SU-DHL-6 (cell line): Measurements from ENCODE around the gene CCDC185.

Experiments
- H2AFZ ChIP-seq: fragments of 200-600 bp; sonication (generic); 2 replicates; pipeline ENCODE4 v1.6.1; 2014; ENCODE audit warnings: low read depth, mild to moderate bottlenecking, moderate library complexity, mixed read lengths, antibody characterized with exemption, low read length; ENCODE audit not compliant: severe bottlenecking
- H3F3A ChIP-seq: fragments of 200-600 bp; shearing (Covaris generic); 2 replicates; pipeline ENCODE4 v1.6.0; 2016; ENCODE audit warnings: antibody characterized with exemption, mild to moderate bottlenecking; ENCODE audit not compliant: insufficient read depth
- H3K27ac ChIP-seq: fragments of 200-600 bp; sonication (generic); 2 replicates; pipeline ENCODE4 v1.5.1; 2016; ENCODE audit warnings: low read depth, mild to moderate bottlenecking, low read length, moderate library complexity, mixed read lengths
- H3K27me3 ChIP-seq: fragments of 200-600 bp; sonication (generic), shearing (Covaris generic); 2 replicates; pipeline ENCODE4 v1.6.0; 2014; ENCODE audit warnings: mild to moderate bottlenecking, low read length
- H3K36me3 ChIP-seq: fragments of 200-600 bp; sonication (generic); 2 replicates; pipeline ENCODE4 v1.6.1; 2014; ENCODE audit warnings: mild to moderate bottlenecking, low read length, mixed read lengths
- H3K4me2 ChIP-seq: fragments of 300-600, 200-600 bp; shearing (Covaris generic), sonication (generic); 2 replicates; pipeline ENCODE4 v1.6.0; 2014; ENCODE audit warnings: low read length, low read depth, mild to moderate bottlenecking; ENCODE audit not compliant: poor library complexity, severe bottlenecking
- H3K4me3 ChIP-seq: fragments of 200-600 bp; sonication (generic); 2 replicates; pipeline ENCODE4 v1.5.1; 2014; ENCODE audit warnings: antibody characterized with exemption, low read length, mild to moderate bottlenecking, mixed read lengths; ENCODE audit not compliant: insufficient read depth, poor library complexity, severe bottlenecking
- H3K79me2 ChIP-seq: fragments of 200-600 bp; sonication (generic); 2 replicates; pipeline ENCODE4 v1.6.1; 2014; ENCODE audit warnings: mild to moderate bottlenecking, low read length, moderate library complexity; ENCODE audit not compliant: insufficient read depth
- H3K9ac ChIP-seq: fragments of 200-600 bp; sonication (generic); 2 replicates; pipeline ENCODE4 v1.7.0; 2014; ENCODE audit warnings: mild to moderate bottlenecking, low read length
- H3K9me2 ChIP-seq: fragments of 200-600 bp; sonication (generic); replicated peaks from 2 replicates; pipeline ENCODE4 v1.6.1; 2014; ENCODE audit warnings: low read length; ENCODE audit not compliant: insufficient read depth
- H3K9me3 ChIP-seq: fragments of 200-600 bp; sonication (generic); 2 replicates; pipeline ENCODE4 v1.6.1; 2014; ENCODE audit warnings: low read length, mixed read lengths; ENCODE audit not compliant: insufficient read depth
- H4K20me1 ChIP-seq: fragments of 200-600 bp; sonication (generic); 2 replicates; pipeline ENCODE4 v1.6.1; 2014; ENCODE audit warnings: low read depth, mild to moderate bottlenecking, antibody characterized with exemption, low read length, moderate library complexity, mixed read lengths
- CTCF ChIP-seq: fragments of 200-600 bp; sonication (generic); IDR thresholded peaks from one replicate; pipeline ENCODE4 v1.5.1; 2017; ENCODE audit warnings: antibody characterized with exemption, mild to moderate bottlenecking, low read length, moderate library complexity; ENCODE audit not compliant: insufficient read depth, poor library complexity, severe bottlenecking
- EZH2phosphoT487 ChIP-seq: fragments of 200-600 bp; sonication (generic), shearing (Covaris generic); conservative IDR thresholded peaks from 2 replicates; pipeline ENCODE4 v1.6.1; 2018; ENCODE audit warnings: mild to moderate bottlenecking, antibody characterized with exemption, low read length, moderate library complexity, mixed read lengths

The CCDC185 gene

GRCh38 chr1:223423641-223424233 is 30.5 kb downstream of the CCDC185 start:
- Histone ChIP-seq H3F3A (no peaks in the 10 kb centered on the region), H2AFZ (no peak overlapping the region), H3K9ac (no peak overlapping the region), H4K20me1 (no peaks in the 10 kb centered on the region), H3K4me3 (no peak overlapping the region), H3K36me3 (no peaks in the 10 kb centered on the region), H3K9me2 (no peaks in the 10 kb centered on the region), H3K4me2 (no peak overlapping the region), H3K27ac (no peak overlapping the region), H3K9me3 (no peaks in the 10 kb centered on the region), H3K27me3 (no peaks in the 10 kb centered on the region), H3K79me2 (no peaks in the 10 kb centered on the region)
- TF ChIP-seq EZH2phosphoT487 (no peak), CTCF (no peak)

GRCh38 chr1:223425550-223425949 is 32.3 kb downstream of the CCDC185 start:
- Histone ChIP-seq H3F3A (no peaks in the 10 kb centered on the region), H3K4me3 (no peak overlapping the region)
- TF ChIP-seq CTCF (no peak), EZH2phosphoT487 (no peak)

GRCh38 chr1:223426936-223427335 is 33.7 kb downstream of the CCDC185 start:
- no peaks in the 10 kb centered on the region for H4K20me1 ChIP-seq

More at GRCh38 chr1:223425550-223425949, 32.3 kb downstream of the CCDC185 start:
- no peaks in the 10 kb centered on the region for H3K36me3 ChIP-seq
- no peaks in the 10 kb centered on the region for H3K9me3 ChIP-seq
- no peak overlapping the region for H3K4me2 ChIP-seq
- no peaks in the 10 kb centered on the region for H3K9me2 ChIP-seq
- H4K20me1 ChIP-seq: no peaks in the 10 kb centered on the region
- H3K79me2 ChIP-seq: no peaks in the 10 kb centered on the region
- no peak overlapping the region for H2AFZ ChIP-seq
- no peak overlapping the region for H3K27ac ChIP-seq
- H3K27me3 ChIP-seq: no peaks in the 10 kb centered on the region
- no peak overlapping the region for H3K9ac ChIP-seq

More at GRCh38 chr1:223426936-223427335, 33.7 kb downstream of the CCDC185 start:
- TF ChIP-seq EZH2phosphoT487: no peak
- no peak for TF ChIP-seq CTCF
- Histone ChIP-seq H3K36me3 (no peaks in the 10 kb centered on the region), H3K9ac (no peak overlapping the region), H3K27me3 (no peaks in the 10 kb centered on the region), H3F3A (no peaks in the 10 kb centered on the region), H3K79me2 (no peaks in the 10 kb centered on the region), H3K27ac (no peak overlapping the region), H2AFZ (no peak overlapping the region), H3K4me3 (no peak overlapping the region), H3K9me2 (no peaks in the 10 kb centered on the region), H3K9me3 (no peaks in the 10 kb centered on the region), H3K4me2 (no peak overlapping the region)
